ENCODE data around the gene CASZ1. TPM values are rescaled to one million over a fixed set of nuclear protein-coding genes. Genes with fewer than 3 reads are reported as not detected.

The CASZ1 gene
- total RNA-seq, 1 donor from 2014 or later: 18.3 TPM

DNA sequence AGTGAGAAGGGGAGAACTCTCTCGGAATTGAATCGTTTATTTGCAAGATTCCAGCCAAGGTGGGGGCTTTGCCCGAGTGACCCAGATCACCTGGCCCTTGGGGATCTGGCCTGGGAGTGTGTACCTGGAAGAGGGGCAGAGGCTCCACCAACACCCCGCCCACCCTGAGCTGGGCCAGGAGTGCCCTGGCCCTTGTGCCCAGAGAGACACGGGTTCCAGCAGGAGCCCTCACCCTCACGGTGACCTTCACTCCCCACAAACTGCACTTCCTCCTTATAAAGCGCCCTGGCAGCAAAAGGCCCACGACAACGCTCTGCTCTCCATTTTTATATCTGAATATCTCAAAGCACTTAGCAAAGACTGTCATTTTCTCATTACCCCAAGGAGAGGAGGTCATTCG is 16.6 kb downstream of the CASZ1 start:
- H3K4me3 Mint-ChIP-seq (ENCODE audit: unreplicated experiment): no peak overlapping the region
- peaks cover 2% of the 10 kb centered on the region for H3K36me3 Mint-ChIP-seq (ENCODE audit: unreplicated experiment)
- no peak overlapping the region for H3K27ac Mint-ChIP-seq (ENCODE audit: unreplicated experiment)
- TF ChIP-seq, protein P1, sequence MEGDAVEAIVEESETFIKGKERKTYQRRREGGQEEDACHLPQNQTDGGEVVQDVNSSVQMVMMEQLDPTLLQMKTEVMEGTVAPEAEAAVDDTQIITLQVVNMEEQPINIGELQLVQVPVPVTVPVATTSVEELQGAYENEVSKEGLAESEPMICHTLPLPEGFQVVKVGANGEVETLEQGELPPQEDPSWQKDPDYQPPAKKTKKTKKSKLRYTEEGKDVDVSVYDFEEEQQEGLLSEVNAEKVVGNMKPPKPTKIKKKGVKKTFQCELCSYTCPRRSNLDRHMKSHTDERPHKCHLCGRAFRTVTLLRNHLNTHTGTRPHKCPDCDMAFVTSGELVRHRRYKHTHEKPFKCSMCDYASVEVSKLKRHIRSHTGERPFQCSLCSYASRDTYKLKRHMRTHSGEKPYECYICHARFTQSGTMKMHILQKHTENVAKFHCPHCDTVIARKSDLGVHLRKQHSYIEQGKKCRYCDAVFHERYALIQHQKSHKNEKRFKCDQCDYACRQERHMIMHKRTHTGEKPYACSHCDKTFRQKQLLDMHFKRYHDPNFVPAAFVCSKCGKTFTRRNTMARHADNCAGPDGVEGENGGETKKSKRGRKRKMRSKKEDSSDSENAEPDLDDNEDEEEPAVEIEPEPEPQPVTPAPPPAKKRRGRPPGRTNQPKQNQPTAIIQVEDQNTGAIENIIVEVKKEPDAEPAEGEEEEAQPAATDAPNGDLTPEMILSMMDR (IDR thresholded peaks at IDR 0.05; ENCODE audit: partially characterized antibody, unreplicated experiment): no peak
- H3K9me3 Mint-ChIP-seq (ENCODE audit: unreplicated experiment): no peaks in the 10 kb centered on the region
- DNase-seq: no peak
- peaks cover 5% of the 10 kb centered on the region for H3K4me1 Mint-ChIP-seq (ENCODE audit: low read depth, unreplicated experiment)
- no peaks in the 10 kb centered on the region for H3K27me3 Mint-ChIP-seq (ENCODE audit: unreplicated experiment)

DNA sequence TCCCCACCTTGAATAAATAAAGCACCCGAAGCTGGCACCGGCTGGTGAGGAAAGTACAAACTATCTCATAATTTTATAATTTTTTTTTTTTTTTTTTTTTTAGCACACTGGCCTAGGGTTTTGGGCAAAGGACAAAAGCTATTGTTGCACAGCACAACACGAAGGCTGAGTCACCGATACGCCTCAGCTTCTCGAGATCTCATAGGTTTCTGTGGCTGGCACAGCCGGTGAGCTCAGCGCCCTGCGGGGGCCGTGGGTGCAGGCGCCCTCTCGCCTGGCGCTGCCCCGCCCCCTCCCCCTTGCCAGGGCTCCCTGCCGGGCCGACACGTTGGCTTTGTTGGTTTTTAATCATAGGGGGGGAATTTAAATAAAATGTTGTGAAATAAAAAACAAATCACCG is 17.2 kb downstream of the CASZ1 start:
- no peak for DNase-seq
- no peaks in the 10 kb centered on the region for H3K27me3 Mint-ChIP-seq (ENCODE audit: unreplicated experiment)
- TF ChIP-seq, protein P1 (IDR thresholded peaks at IDR 0.05; ENCODE audit: partially characterized antibody, unreplicated experiment): no peak
- no peak overlapping the region for H3K27ac Mint-ChIP-seq (ENCODE audit: unreplicated experiment)
- no peaks in the 10 kb centered on the region for H3K9me3 Mint-ChIP-seq (ENCODE audit: unreplicated experiment)
- H3K36me3 Mint-ChIP-seq (ENCODE audit: unreplicated experiment): peaks cover 5% of the 10 kb centered on the region
- H3K4me1 Mint-ChIP-seq (ENCODE audit: low read depth, unreplicated experiment): peaks cover 5% of the 10 kb centered on the region
- no peak overlapping the region for H3K4me3 Mint-ChIP-seq (ENCODE audit: unreplicated experiment)

DNA sequence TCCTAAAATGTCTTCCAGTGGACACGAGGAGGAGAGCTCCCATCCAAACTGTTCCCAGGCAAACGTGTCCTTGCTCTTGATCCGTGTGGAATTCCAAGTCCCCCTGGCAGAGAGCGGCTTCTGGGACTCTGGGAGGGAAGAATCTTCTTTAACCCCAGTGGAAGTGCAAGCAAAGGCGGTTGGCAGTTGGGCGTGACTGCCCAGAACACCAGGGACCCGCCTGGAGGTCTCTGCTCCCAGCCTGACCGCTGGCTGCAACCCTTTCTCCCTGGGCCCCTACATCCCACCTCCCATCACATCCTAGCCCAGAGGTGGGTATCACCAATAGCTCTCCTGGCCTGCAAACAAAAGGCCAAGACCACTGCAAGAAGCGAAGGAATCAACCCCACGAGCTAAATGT is 17.8 kb downstream of the CASZ1 start:
- no peak for DNase-seq
- Mint-ChIP-seq H3K27me3 (ENCODE audit: unreplicated experiment) (no peaks in the 10 kb centered on the region), H3K4me1 (ENCODE audit: low read depth, unreplicated experiment) (peaks cover 5% of the 10 kb centered on the region), H3K9me3 (ENCODE audit: unreplicated experiment) (no peaks in the 10 kb centered on the region), H3K27ac (ENCODE audit: unreplicated experiment) (no peak overlapping the region), H3K4me3 (ENCODE audit: unreplicated experiment) (no peak overlapping the region), H3K36me3 (ENCODE audit: unreplicated experiment) (peaks cover 5% of the 10 kb centered on the region)
- TF ChIP-seq, protein P1 (IDR thresholded peaks at IDR 0.05; ENCODE audit: partially characterized antibody, unreplicated experiment): no peak

DNA sequence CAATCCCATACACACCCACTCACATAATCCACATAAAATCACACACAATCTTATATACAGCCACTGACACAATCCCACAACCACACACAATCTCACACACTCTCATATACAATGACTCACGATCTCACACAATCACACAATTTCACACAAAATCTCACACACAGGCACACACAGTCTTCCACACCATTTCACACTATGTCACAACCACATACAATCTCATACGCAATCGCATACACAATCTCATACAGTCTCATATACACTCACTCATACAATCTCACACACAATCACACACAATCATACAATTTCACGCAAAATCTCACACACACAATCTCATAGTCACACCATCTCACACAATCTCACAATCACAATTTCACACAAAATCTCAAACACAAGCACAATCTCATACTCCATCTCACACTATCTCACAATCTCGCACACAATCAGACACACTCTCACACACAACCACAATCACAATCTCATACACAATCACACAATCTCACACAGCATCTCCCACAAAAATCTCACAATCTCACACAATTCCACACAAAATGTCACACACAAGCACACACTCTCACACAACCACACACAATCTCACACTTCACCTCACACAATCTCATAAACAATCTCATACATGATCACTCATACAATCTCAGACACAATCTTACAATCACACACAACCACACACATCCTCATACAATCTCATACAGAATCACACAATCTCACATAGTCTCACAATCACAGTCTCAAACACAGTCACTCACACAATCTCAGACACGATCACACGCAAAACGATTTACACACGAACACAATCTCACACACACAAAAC is 18.5 kb downstream of the CASZ1 start:
- Mint-ChIP-seq H3K4me3 (ENCODE audit: unreplicated experiment) (no peak overlapping the region), H3K36me3 (ENCODE audit: unreplicated experiment) (peaks cover 5% of the 10 kb centered on the region), H3K9me3 (ENCODE audit: unreplicated experiment) (no peaks in the 10 kb centered on the region), H3K27ac (ENCODE audit: unreplicated experiment) (no peak overlapping the region), H3K4me1 (ENCODE audit: low read depth, unreplicated experiment) (peaks cover 5% of the 10 kb centered on the region), H3K27me3 (ENCODE audit: unreplicated experiment) (no peaks in the 10 kb centered on the region)
- DNase-seq: no peak
- TF ChIP-seq, protein P1 (IDR thresholded peaks at IDR 0.05; ENCODE audit: partially characterized antibody, unreplicated experiment): no peak

DNA sequence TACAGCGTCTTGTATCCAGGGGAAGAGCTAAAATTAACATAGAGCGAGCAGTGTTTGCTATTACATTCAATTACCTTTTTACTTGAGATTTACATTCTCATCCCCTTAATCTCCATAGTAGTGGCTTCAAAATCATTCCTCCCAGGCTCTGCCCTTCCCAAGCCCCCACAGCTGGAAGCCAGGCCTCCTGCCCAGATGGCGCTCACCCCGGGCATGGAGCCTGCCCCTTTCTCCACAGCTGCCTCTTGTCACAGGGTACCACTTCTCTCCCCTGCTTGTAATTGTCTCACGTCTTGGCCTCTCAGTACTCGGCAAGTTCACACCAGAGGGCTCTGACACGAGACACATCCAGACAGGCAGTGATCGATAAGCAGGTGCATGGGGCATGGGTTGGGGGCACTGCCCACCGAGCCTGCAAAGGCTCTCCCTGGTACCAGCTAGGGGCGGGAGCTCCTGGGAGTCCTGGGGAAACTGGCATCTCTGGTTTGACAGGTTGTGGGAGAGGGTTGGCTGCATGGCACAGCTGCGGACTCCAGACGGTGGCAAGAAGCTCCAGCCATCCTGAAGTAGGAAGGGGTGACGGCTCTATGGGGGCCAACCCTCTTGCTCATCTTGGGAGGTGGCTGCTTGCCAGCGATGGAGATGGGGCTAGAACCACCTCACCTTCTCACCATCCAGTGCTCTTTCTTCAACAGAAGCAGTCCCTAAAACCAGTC is 20.1 kb downstream of the CASZ1 start:
- TF ChIP-seq, protein P1 (IDR thresholded peaks at IDR 0.05; ENCODE audit: partially characterized antibody, unreplicated experiment): no peak
- Mint-ChIP-seq H3K36me3 (ENCODE audit: unreplicated experiment) (peaks cover 5% of the 10 kb centered on the region), H3K27ac (ENCODE audit: unreplicated experiment) (no peak overlapping the region), H3K9me3 (ENCODE audit: unreplicated experiment) (no peaks in the 10 kb centered on the region), H3K27me3 (ENCODE audit: unreplicated experiment) (no peaks in the 10 kb centered on the region), H3K4me3 (ENCODE audit: unreplicated experiment) (no peak overlapping the region), H3K4me1 (ENCODE audit: low read depth, unreplicated experiment) (peaks cover 7% of the 10 kb centered on the region)
- no peak for DNase-seq
